GM10248 (cell line): ENCODE results near the gene PTGDR2.
A peak's percentile ranks its signal among the peaks of the same experiment; 100 is the strongest.

Source experiments
- CTCF ChIA-PET: fragments of 300-600 bp; sonication (Branson Sonifier 250); formaldehyde crosslinking; extraction: SDS; loops from one replicate; lab custom pipeline; 2021; ENCODE audit warnings: antibody characterized with exemption; lab: Yijun Ruan, JAX
- POLR2A ChIA-PET: fragments of 350-650 bp; sonication (Branson Sonifier 250); formaldehyde crosslinking; extraction: SDS; loops from one replicate; lab custom pipeline; 2020; ENCODE audit warnings: antibody characterized with exemption; lab: Yijun Ruan, JAX
- DNase-seq: peaks from one replicate; pipeline ENCODE4 v3.0.0; 2012; ENCODE audit errors: extremely low spot score
- CTCF ChIP-seq: IDR thresholded peaks from 2 replicates; pipeline ENCODE4 v1.5.1; 2012; ENCODE audit warnings: mild to moderate bottlenecking, low read depth; ENCODE audit errors: extremely low read depth, missing control alignments, control extremely low read depth

The PTGDR2 gene

GRCh38 chr11:60836866-60837515, 18.8 kb downstream of the PTGDR2 start:
- ChIA-PET CTCF (interaction anchor here (1.1 to 3.8 kb wide), 8 partner anchors 9 to 549 kb away, joined by 3 to 14 read pairs (median 4); no protein-coding TSS in a partner anchor), POLR2A (no interaction called here)
- no peak for DNase-seq
- TF ChIP-seq CTCF, result no peak

GRCh38 chr11:60835534-60835846, 20.3 kb downstream of the PTGDR2 start:
- ChIA-PET POLR2A (no interaction called here), CTCF (interaction anchor here (0.7 to 3.8 kb wide), 4 partner anchors 52 to 352 kb away, joined by 3 to 14 read pairs (median 9); no protein-coding TSS in a partner anchor)
- no peak for TF ChIP-seq CTCF
- no peak for DNase-seq

- no peak for DNase-seq
- no peak for TF ChIP-seq CTCF
- CTCF ChIA-PET, result interaction anchor here (0.7 to 3.8 kb wide), 4 partner anchors 53 to 352 kb away, joined by 3 to 14 read pairs (median 5); no protein-coding TSS in a partner anchor
- POLR2A ChIA-PET, result no interaction called here
These were observed 20.8 kb downstream of the PTGDR2 start for GRCh38 chr11:60834742-60835533.

- ChIA-PET CTCF (interaction anchor here (0.6 to 6.7 kb wide), 53 partner anchors 9 to 686 kb away, joined by 3 to 157 read pairs (median 5); partner anchors contain the start of genes CCDC86, MS4A10, PRPF19 and PTGDR2), POLR2A (no interaction called here)
- no peak for DNase-seq
- TF ChIP-seq CTCF, result no peak
These were observed 24.2 kb downstream of the PTGDR2 start for GRCh38 chr11:60831501-60832079.

GRCh38 chr11:60831143-60831500, 24.6 kb downstream of the PTGDR2 start:
- ChIA-PET POLR2A (no interaction called here), CTCF (interaction anchor here (0.6 to 6.7 kb wide), 62 partner anchors 10 to 686 kb away, joined by 3 to 157 read pairs (median 4); partner anchors contain the start of genes CCDC86, MS4A10, PRPF19 and PTGDR2)
- TF ChIP-seq CTCF, result peak; percentile 96
- peak; percentile 84 for DNase-seq
